GM12864 (cell line): ENCODE data around the gene FAM107B.

Experiments
- DNase-seq: peaks from one replicate; pipeline ENCODE4 v3.0.0-alpha.2; 2011; ENCODE audit warnings: low read depth
- H3K4me3 ChIP-seq: 2 replicates; pipeline ENCODE4 v1.5.1; 2011; ENCODE audit warnings: mild to moderate bottlenecking, low read depth, low read length, control low read depth
- TF ChIP-seq, protein P1 (sequence below): IDR thresholded peaks from 2 replicates; pipeline ENCODE4 v1.5.1; 2011; ENCODE audit warnings: low read depth, mild to moderate bottlenecking, moderate library complexity, low read length, control low read depth, inconsistent platforms; ENCODE audit errors: missing control alignments

Gene FAM107B

DNA sequence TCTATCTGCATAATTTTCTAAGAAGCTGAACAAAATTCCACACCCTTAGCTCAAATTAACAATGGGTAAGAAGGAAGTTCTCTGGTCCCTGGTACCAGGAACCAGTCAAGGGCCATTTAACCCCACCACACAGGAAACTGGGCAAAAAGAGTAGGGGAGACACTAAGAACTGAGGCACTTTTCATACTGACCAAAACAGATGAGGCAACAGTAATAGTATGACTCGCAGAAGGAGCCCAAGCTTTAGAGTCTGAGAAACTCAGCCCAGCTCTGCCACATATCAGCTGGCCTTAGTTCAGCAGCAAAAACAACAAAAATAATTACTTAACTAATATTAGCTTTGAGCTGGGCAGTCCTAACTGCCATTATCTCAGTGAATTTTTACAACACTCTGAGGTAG is 221.2 kb downstream of the FAM107B start:
- TF ChIP-seq, protein P1, sequence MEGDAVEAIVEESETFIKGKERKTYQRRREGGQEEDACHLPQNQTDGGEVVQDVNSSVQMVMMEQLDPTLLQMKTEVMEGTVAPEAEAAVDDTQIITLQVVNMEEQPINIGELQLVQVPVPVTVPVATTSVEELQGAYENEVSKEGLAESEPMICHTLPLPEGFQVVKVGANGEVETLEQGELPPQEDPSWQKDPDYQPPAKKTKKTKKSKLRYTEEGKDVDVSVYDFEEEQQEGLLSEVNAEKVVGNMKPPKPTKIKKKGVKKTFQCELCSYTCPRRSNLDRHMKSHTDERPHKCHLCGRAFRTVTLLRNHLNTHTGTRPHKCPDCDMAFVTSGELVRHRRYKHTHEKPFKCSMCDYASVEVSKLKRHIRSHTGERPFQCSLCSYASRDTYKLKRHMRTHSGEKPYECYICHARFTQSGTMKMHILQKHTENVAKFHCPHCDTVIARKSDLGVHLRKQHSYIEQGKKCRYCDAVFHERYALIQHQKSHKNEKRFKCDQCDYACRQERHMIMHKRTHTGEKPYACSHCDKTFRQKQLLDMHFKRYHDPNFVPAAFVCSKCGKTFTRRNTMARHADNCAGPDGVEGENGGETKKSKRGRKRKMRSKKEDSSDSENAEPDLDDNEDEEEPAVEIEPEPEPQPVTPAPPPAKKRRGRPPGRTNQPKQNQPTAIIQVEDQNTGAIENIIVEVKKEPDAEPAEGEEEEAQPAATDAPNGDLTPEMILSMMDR, result no peak
- DNase-seq, result no peak
- H3K4me3 ChIP-seq, result no peak overlapping the region

DNA sequence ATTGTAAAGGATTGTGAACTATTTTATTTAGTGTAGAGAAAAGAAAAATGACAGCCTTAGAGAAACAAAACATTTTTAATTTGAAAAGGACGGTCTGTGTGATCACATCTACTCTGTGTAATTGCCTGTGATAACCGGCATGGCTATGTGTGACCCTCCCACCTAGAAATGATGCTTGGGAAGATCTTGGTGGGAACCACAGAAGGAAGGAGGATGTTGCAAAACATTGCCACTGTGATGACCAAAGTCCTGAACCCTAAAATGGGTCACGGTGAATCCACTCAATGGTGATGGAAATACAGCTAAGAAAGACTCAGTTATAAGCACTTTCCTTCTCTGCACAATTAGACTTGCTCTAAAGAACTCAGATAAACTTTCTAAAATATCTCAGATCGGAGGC is 222.7 kb downstream of the FAM107B start:
- no peak overlapping the region for H3K4me3 ChIP-seq
- no peak for DNase-seq
- TF ChIP-seq, protein P1, result no peak

DNA sequence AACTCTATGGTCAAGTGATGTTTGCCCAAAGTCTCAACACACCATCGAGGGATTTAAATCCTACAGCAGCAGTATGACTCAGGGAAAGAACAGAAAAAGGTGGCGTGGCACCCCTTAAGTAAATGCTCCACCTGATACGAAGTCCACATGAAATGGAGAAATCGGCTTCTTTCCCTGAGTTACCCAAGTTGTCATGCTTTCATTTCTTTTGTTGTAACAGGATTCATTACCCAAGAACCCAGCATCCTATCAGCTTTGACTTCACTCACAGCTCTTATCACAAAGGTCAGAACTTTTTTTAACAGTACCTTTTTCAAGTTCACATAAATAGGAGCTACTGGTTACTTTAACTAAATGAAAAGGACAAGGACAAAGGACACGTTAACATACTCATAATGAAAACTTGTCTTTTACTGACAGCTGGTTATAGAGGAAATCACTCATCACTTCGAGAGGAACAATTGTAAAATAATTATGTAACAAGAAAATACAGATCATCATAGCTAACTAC is 224.2 kb downstream of the FAM107B start:
- H3K4me3 ChIP-seq, result no peak overlapping the region
- DNase-seq, result no peak
- TF ChIP-seq, protein P1, result no peak

DNA sequence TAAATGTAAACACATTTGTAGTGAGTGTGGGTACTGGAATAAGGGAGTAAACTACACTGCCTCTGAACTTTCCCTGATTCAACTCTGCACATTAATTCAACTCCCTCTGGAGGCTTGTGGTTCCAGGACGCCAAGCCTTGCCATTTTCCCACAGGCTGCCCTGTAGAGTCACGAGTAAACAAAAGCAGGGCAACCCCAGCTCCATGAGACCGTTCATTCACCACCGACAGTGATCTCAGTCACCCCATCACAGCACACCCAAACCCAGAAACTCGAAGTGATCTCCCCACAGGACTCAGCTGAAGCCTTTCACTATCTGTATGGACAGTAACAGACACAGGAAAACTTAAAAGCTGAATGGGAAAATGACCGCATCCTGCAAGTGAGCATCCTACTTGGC is 225.2 kb downstream of the FAM107B start:
- H3K4me3 ChIP-seq, result no peak overlapping the region
- TF ChIP-seq, protein P1, result no peak
- DNase-seq, result no peak

DNA sequence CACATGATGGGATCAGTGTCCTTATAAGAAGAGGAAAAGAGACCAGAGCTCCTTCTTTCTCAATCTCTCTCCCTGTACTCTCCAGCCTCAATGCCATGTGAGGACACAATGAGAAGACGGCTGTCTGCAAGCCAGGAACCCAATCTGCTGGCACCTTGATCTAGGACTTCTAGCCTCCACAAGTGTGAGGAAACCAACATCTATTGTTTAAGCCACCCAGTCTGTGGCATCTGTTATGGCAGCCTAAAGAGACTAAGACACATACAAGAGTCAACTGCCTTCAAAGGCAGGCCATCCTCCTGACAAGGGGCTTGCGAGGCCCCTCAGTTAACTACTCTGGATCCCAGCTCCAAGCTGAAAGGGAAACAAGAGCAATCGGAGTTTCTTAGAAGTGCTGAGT is 225.7 kb downstream of the FAM107B start:
- TF ChIP-seq, protein P1, result no peak
- no peak overlapping the region for H3K4me3 ChIP-seq
- no peak for DNase-seq

DNA sequence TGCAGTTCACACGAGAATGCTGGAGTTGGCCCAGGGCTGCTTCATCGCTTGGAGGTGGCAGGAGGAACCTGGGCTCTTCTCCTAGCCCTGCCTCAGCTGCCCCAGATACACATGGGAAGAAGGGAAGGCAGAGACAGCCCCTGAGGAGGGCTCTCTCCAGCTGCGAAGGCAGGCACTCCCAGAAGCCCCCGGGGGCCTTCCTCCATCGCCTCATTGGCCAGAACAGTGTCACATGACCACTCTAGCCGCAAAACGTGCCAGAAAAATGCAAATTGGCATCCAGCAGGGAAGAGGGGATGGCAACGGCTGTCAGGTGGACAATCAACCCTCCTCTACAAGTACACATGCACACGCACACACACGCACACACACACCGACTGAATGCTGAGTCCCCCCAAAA is 226.2 kb downstream of the FAM107B start:
- TF ChIP-seq, protein P1, result no peak
- DNase-seq, result no peak
- no peak overlapping the region for H3K4me3 ChIP-seq

DNA sequence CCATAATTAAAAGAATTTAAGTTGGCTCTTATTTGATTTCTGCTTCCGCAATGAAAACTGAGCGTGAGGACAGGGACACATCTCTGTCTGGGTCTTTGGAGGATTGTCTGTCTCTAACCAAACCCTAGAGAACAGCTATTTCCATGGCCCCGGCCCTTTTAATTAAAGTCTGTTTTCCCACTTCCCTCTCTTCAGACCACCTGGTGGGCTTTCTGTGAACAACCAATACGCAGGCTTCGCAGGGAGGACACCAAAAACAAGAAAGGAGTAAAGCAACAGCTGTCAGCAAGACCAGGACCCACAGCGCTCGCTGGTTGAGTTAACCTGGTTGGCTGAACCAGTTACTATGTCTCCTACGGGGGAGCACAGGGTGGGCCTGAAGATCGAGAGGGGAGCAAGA is 226.9 kb downstream of the FAM107B start:
- TF ChIP-seq, protein P1, result no peak
- no peak for DNase-seq

More for the DNA sequence above, 226.9 kb downstream of the FAM107B start:
- H3K4me3 ChIP-seq, result no peak overlapping the region
